GM12875 (cell line): Measurements from ENCODE around the gene IKZF1.

Experiments
- H3K4me3 ChIP-seq: one replicate; pipeline ENCODE4 v1.5.1; 2011; ENCODE audit warnings: low read depth, low read length, control low read depth
- TF ChIP-seq, protein P1 (sequence below): IDR thresholded peaks from 2 replicates; pipeline ENCODE4 v1.5.1; 2011; ENCODE audit warnings: low read depth, mild to moderate bottlenecking, control low read depth, inconsistent platforms, low read length, moderate library complexity, borderline replicate concordance; ENCODE audit not compliant: insufficient read depth

Gene IKZF1

DNA sequence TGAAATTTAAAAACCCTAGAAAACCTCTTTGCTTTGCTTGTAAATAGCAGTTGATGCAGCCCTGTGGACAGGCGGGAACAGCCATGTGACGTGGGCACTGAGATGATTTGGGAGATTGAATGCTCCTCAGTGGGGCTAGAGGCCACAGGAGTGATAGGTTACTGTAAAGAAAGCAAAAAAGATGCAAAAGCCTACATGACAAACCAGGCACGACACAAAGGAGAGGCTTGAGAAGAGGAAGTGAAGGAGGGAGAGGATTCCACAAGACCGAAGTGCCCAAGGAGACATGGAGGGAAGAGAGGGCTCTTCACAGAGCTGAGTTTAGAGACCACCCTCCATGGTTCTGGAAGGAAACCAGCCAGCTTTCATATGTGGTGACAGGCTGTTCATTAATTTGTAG, 25.7 kb downstream of the IKZF1 start:
- TF ChIP-seq, protein P1, sequence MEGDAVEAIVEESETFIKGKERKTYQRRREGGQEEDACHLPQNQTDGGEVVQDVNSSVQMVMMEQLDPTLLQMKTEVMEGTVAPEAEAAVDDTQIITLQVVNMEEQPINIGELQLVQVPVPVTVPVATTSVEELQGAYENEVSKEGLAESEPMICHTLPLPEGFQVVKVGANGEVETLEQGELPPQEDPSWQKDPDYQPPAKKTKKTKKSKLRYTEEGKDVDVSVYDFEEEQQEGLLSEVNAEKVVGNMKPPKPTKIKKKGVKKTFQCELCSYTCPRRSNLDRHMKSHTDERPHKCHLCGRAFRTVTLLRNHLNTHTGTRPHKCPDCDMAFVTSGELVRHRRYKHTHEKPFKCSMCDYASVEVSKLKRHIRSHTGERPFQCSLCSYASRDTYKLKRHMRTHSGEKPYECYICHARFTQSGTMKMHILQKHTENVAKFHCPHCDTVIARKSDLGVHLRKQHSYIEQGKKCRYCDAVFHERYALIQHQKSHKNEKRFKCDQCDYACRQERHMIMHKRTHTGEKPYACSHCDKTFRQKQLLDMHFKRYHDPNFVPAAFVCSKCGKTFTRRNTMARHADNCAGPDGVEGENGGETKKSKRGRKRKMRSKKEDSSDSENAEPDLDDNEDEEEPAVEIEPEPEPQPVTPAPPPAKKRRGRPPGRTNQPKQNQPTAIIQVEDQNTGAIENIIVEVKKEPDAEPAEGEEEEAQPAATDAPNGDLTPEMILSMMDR: no peak
- H3K4me3 ChIP-seq: no peak overlapping the region

DNA sequence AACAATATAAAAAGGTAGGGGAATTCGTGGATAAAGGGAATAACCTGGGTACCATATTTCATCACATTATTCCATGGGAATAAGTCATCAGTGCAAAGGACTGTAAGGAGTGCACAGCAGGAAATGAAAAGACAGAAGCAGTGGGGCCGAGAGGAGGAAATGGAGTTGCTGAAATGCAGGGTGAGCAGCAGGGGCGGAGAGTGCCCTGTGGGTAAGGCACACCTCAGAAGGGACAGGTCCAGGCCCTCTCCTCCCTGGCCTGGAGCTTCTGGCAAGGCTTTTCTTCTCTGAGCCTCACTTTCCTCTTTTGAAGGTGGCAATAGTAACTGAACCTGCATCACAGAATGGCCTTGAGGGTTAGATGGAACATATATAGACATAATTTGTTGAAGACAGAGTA, 26.2 kb downstream of the IKZF1 start:
- no peak overlapping the region for H3K4me3 ChIP-seq
- TF ChIP-seq, protein P1: no peak

DNA sequence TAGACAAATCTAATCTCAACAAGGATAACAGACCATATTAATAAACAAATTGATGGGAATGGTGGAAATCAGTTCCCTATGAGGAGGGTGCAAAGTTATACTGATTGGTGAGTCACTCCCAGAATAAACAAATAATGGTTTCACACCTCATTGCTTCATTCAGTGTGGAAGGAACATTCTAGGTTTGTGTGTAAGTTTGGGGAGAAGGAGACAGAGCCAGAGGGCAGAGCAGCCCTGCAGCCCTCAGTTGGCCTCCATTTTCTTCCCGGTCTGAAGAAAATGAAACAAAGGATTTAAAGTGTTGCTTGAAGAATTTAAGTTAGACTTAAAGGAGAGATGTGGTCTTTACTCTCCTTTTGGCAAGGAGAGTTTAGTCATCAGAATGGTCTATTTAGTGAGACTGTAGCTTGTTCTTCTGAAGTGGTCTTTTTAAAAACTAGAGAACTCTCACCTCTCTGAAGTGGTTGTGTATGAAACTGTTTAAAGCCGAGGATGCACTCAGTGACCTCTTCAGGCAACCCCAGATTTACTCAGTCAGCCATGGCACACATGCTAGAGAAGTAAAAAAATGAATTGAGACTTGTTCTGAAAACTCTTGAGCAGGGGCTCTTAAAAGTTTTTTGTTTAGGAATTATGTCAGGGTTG, 27.2 kb downstream of the IKZF1 start:
- no peak overlapping the region for H3K4me3 ChIP-seq
- TF ChIP-seq, protein P1: no peak

DNA sequence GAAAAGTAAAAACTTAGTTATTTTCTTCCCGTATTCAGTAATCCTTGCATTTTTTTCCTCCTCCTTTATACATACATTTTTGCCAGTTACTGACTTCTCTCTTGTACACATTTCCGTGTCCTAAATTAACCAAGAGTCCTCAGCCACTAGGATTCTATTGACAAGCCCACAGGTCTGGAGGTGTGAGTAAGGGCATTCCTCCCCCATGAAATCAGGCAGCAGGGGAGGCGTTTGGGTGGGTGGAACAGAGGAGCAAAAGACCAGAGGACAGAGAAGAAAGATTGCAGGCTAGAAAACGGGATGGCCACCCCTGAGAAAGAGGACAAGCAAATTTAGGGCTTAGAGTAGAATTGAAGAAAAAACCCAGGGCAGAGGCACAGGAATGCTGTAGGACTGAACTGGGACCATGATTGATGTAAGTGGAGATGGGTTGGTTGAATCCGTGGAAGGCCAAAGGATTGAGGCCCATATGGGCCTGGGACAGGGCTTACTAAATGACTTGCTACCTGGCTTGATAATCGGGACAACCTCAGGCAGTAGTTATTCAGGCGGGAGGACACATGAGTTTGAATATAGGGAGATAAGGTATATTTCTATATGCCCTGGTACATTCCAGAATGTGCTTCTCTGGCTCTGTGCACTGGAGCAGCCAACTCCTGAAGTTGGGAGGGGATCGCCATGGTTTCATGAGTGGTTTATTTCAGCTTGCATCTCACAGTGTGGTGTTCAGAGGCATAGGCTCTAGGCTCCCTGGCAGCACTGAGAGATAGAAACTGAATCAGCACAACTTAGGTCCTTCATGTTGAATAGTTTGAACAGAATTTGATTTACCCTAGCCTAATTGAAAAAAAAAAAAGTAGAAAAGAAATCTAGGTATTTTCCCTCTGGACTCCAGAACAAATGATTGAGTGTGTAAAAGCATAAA, 28.0 kb downstream of the IKZF1 start:
- H3K4me3 ChIP-seq: no peak overlapping the region
- TF ChIP-seq, protein P1: no peak

DNA sequence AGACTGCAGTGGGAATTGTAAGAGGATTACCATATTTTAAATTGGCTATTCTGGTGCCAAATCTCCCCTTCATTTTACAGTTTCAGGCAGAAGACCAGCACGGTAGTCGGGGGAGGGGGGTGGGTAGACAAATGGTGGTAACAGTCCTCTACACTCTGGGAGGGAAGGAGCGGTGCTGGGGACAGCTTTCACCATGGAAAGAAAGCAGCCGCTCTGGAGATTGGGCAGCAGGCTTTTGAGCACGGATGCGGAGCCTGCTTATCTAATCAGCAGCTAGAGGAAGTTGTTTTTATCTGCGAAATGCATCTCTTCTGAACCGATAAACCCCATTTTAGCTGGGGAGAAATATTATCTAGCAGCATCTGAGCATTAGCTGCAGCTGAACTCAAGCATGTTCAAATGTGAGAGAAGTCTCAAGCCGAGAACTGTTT, 28.7 kb downstream of the IKZF1 start:
- no peak overlapping the region for H3K4me3 ChIP-seq
- TF ChIP-seq, protein P1: no peak

DNA sequence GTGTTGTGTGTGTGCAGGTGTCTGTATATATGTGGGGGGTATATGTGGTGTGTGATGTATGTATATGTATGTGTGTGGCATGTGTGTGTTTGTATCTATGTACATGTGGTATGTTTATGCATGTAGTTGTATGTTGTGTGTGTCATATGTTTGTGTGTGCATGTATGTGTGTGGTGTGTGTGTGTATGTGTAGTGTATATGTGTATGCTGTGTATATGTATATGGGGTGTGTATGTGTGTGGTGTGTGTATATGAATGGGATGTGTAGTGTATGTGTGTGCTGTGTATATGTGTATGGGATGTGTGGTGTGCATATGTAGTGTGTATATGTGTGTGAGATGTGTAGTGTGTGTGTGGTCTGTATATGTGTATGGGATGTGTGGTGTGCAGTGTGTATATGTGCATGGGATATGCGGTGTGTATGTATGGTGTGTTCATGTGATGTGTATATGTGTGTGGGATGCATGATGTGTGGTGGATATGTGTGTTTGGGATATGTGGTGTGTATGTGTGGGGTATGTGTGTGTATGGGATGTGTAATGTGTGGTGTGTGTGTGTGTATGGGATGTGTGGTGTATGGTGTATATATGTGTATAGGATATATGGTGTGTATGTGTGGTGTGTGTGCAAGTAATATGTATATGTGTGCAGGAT, 30.0 kb downstream of the IKZF1 start:
- no peak overlapping the region for H3K4me3 ChIP-seq

More for the DNA sequence above, 30.0 kb downstream of the IKZF1 start:
- TF ChIP-seq, protein P1: no peak
